OCI-LY7 (cell line): ENCODE data around the gene FDPS. TPM values are rescaled to one million over a fixed set of nuclear protein-coding genes. Genes with fewer than 3 reads are reported as not detected.

Experiments used
- BruUV-seq: library from RNA; stranded (reverse); fragments of 400-500 nt; replicated peaks from 2 replicates; lab custom pipeline; 2021; lab: Mats Ljungman, UMichigan
- CTCF ChIA-PET: fragments of 300-600 bp; sonication (Branson Sonifier 250); formaldehyde crosslinking; loops from one replicate; lab custom pipeline; 2022; ENCODE audit warnings: antibody characterized with exemption; ENCODE audit not compliant: unreplicated experiment; lab: Charles Lee
- POLR2A ChIA-PET: fragments of 300-600 bp; sonication (Branson Sonifier 250); formaldehyde crosslinking; loops from one replicate; lab custom pipeline; 2022; ENCODE audit warnings: antibody characterized with exemption; lab: Charles Lee
- DNase-seq: peaks from one replicate; pipeline ENCODE4 v3.0.0-alpha.2; 2015; ENCODE audit warnings: low spot score
- H2AFZ ChIP-seq: fragments of 200-600 bp; sonication (generic), shearing (Covaris generic); 2 replicates; pipeline ENCODE4 v1.6.1; 2014; ENCODE audit warnings: mild to moderate bottlenecking, antibody characterized with exemption, low read length, moderate library complexity
- H3K27ac ChIP-seq: fragments of 200-600 bp; sonication (generic); 2 replicates; pipeline ENCODE4 v1.5.1; 2014; ENCODE audit warnings: mixed run types, low read depth, mild to moderate bottlenecking, moderate library complexity, low read length, inconsistent platforms; ENCODE audit not compliant: poor library complexity, severe bottlenecking
- H3K36me3 ChIP-seq: fragments of 200-600 bp; sonication (generic); 2 replicates; pipeline ENCODE4 v1.6.1; 2014; ENCODE audit warnings: mild to moderate bottlenecking, antibody characterized with exemption, low read length, moderate library complexity, mixed read lengths; ENCODE audit not compliant: insufficient read depth
- H3K4me1 ChIP-seq: fragments of 200-600 bp; sonication (generic); 2 replicates; pipeline ENCODE4 v1.5.1; 2014; ENCODE audit warnings: mild to moderate bottlenecking, low read length; ENCODE audit not compliant: insufficient read depth, poor library complexity, severe bottlenecking
- H3K4me2 ChIP-seq: fragments of 200-600 bp; sonication (generic); 2 replicates; pipeline ENCODE4 v1.6.1; 2014; ENCODE audit warnings: mild to moderate bottlenecking, low read length
- H3K4me3 ChIP-seq: fragments of 200-600 bp; sonication (generic); 2 replicates; pipeline ENCODE4 v1.5.1; 2014; ENCODE audit warnings: mild to moderate bottlenecking, low read depth, low read length; ENCODE audit not compliant: poor library complexity, severe bottlenecking
- H3K79me2 ChIP-seq: fragments of 200-600 bp; sonication (generic); 2 replicates; pipeline ENCODE4 v1.6.1; 2016; ENCODE audit warnings: low read depth, mild to moderate bottlenecking, low read length, moderate library complexity, mixed read lengths; ENCODE audit not compliant: insufficient read depth
- H3K9me2 ChIP-seq: fragments of 200-600 bp; sonication (generic); 2 replicates; pipeline ENCODE4 v1.6.1; 2016; ENCODE audit warnings: mild to moderate bottlenecking, low read length, mixed read lengths; ENCODE audit not compliant: insufficient read depth
- H3K9me3 ChIP-seq: fragments of 200-600 bp; sonication (generic); 2 replicates; pipeline ENCODE4 v1.6.1; 2014; ENCODE audit warnings: mild to moderate bottlenecking, mixed run types, low read length, mixed read lengths
- H4K20me1 ChIP-seq: fragments of 200-600 bp; sonication (generic); 2 replicates; pipeline ENCODE4 v1.6.1; 2014; ENCODE audit warnings: mild to moderate bottlenecking, antibody characterized with exemption, low read length, moderate library complexity, mixed read lengths; ENCODE audit not compliant: insufficient read depth
- EZH2phosphoT487 ChIP-seq: fragments of 200-600 bp; sonication (generic); IDR thresholded peaks from 2 replicates; pipeline ENCODE4 v1.6.1; 2018; ENCODE audit warnings: low read depth, borderline replicate concordance, mild to moderate bottlenecking, mixed run types, antibody characterized with exemption, low read length, moderate library complexity, mixed read lengths
- intact Hi-C: fragments of 100-400 bp; cut with micrococcal nuclease; formaldehyde crosslinking; loops from one replicate; pipeline ENCODE4 v1.10.0; 2022; ENCODE audit not compliant: unreplicated experiment
- total RNA-seq, 2 experiments: library from RNA; depleted of rRNA in 1 of 2; stranded (reverse); fragments of >200 nt in 1 of 2; shearing (Covaris generic) in 1 of 2; gene quantifications; 2 replicates each; pipeline ENCODE4 v1.2.3, GENCODE V29; 2014 to 2022
- TF ChIP-seq, protein P1 (sequence below): fragments of 200-600 bp; sonication (generic); conservative IDR thresholded peaks from 2 replicates; pipeline ENCODE4 v1.5.1; 2014; ENCODE audit warnings: mild to moderate bottlenecking, antibody characterized with exemption, low read length, moderate library complexity, mixed read lengths

Gene FDPS
- total RNA-seq, 2 experiments from 2014 or later: 263 to 531 TPM

DNA sequence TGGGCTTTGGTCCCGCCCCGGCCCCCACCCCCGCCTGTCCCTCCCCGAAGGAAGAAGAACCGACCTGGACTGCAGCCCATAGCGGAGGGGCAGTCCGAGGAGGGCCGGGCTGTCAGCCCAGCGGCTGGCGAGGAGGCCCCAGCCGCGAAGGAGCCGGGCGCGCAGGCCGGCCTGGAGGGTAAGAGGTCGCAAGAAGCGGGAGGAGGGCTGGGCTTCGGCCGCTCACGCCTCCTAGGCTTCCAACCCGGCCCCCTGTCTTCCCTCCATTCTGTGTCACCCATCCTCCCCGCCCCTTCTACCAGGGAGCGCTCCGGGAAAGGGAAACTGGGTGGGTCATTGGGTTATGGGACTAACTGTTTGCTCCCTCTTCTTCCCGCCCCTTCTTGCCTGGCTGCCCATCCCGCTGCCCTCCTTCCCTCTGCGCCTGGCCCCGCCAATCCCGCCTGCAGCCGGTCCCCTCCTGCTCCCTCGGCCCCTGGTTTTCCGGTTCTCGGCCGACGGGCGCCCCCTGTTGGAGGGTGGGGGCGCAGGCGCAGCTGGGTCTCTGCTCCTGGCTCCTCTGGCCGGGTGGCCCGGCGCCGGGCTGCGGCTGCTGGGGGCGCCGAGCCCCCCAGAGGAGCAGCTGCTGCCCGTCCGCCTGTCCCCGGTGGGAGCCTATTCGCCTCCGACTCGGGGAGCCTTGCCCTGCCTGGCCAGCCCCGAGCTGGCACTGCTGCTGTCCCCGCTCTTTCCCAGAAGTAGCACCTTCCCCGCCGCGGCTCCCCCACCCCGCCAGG lies 14.5 kb downstream of the FDPS start:
- CTCF ChIA-PET: interaction anchor here (0.8 kb wide), 2 partner anchors 150 to 181 kb away, joined by 3 to 6 read pairs; partner anchors contain the start of gene KRTCAP2
- intact Hi-C loops: loop anchor here (1.0 to 5.0 kb wide), 5 partner anchors 15 to 181 kb away; partner anchors contain the start of genes FDPS and HCN3
- peak; percentile 84 for DNase-seq
- TF ChIP-seq, protein P1, sequence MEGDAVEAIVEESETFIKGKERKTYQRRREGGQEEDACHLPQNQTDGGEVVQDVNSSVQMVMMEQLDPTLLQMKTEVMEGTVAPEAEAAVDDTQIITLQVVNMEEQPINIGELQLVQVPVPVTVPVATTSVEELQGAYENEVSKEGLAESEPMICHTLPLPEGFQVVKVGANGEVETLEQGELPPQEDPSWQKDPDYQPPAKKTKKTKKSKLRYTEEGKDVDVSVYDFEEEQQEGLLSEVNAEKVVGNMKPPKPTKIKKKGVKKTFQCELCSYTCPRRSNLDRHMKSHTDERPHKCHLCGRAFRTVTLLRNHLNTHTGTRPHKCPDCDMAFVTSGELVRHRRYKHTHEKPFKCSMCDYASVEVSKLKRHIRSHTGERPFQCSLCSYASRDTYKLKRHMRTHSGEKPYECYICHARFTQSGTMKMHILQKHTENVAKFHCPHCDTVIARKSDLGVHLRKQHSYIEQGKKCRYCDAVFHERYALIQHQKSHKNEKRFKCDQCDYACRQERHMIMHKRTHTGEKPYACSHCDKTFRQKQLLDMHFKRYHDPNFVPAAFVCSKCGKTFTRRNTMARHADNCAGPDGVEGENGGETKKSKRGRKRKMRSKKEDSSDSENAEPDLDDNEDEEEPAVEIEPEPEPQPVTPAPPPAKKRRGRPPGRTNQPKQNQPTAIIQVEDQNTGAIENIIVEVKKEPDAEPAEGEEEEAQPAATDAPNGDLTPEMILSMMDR: peak; percentile 87
- no peak for TF ChIP-seq EZH2phosphoT487
- no TSS peak for BruUV-seq
- POLR2A ChIA-PET: interaction anchor here (0.6 to 1.3 kb wide), 3 partner anchors 46 to 324 kb away, joined by 3 to 4 read pairs (median 4); partner anchors contain the start of gene HCN3
- Histone ChIP-seq H3K4me2 (peak overlapping the region; percentile 96), H3K79me2 (no peaks in the 10 kb centered on the region), H4K20me1 (no peaks in the 10 kb centered on the region; the same call in 1 of the 2 replicates), H3K4me3 (peak overlapping the region; percentile 78), H2AFZ (peak overlapping the region; percentile 78), H3K9me2 (no peaks in the 10 kb centered on the region), H3K36me3 (peaks cover 33% of the 10 kb centered on the region), H3K27ac (peak overlapping the region; percentile 53), H3K4me1 (peaks cover 27% of the 10 kb centered on the region), H3K9me3 (no peaks in the 10 kb centered on the region)

GRCh38 chr1:155323729-155324036 lies 15.0 kb downstream of the FDPS start:
- Histone ChIP-seq H4K20me1 (no peaks in the 10 kb centered on the region; the same call in 1 of the 2 replicates), H3K4me3 (peak overlapping the region; percentile 78), H2AFZ (peak overlapping the region; percentile 78), H3K9me3 (no peaks in the 10 kb centered on the region), H3K79me2 (no peaks in the 10 kb centered on the region), H3K36me3 (peaks cover 28% of the 10 kb centered on the region), H3K4me1 (peaks cover 26% of the 10 kb centered on the region), H3K27ac (peak overlapping the region; percentile 53), H3K4me2 (peak overlapping the region; percentile 96), H3K9me2 (no peaks in the 10 kb centered on the region)
- TF ChIP-seq EZH2phosphoT487: no peak
- TF ChIP-seq, protein P1: no peak
- DNase-seq: peak; percentile 80
- BruUV-seq: no TSS peak
- ChIA-PET CTCF (interaction anchor here (0.8 to 1.0 kb wide), 3 partner anchors 73 to 181 kb away, joined by 3 to 6 read pairs (median 3); partner anchors contain the start of gene KRTCAP2), POLR2A (interaction anchor here (0.6 to 1.3 kb wide), 2 partner anchors 79 to 324 kb away, joined by 3 to 4 read pairs; no protein-coding TSS in a partner anchor)
- intact Hi-C loops: loop anchor here (1.0 to 5.0 kb wide), 5 partner anchors 15 to 181 kb away; partner anchors contain the start of genes FDPS and HCN3
